HG02943 (cell line): ENCODE measurements around the gene SMURF2.
"Not testable (repeated sequence)": the region's sequence is repeated elsewhere in the genome, so short reads cannot be mapped to it uniquely, and the experiment has no call there.

ENCODE experiments used
- ATAC-seq: cut with Tn5 transposase; IDR thresholded peaks from one replicate; pipeline ENCODE4 v1.9.1; 2021; ENCODE audit warnings: mild to moderate bottlenecking, low read depth, moderate library complexity; ENCODE audit not compliant: unreplicated experiment

The SMURF2 gene

DNA sequence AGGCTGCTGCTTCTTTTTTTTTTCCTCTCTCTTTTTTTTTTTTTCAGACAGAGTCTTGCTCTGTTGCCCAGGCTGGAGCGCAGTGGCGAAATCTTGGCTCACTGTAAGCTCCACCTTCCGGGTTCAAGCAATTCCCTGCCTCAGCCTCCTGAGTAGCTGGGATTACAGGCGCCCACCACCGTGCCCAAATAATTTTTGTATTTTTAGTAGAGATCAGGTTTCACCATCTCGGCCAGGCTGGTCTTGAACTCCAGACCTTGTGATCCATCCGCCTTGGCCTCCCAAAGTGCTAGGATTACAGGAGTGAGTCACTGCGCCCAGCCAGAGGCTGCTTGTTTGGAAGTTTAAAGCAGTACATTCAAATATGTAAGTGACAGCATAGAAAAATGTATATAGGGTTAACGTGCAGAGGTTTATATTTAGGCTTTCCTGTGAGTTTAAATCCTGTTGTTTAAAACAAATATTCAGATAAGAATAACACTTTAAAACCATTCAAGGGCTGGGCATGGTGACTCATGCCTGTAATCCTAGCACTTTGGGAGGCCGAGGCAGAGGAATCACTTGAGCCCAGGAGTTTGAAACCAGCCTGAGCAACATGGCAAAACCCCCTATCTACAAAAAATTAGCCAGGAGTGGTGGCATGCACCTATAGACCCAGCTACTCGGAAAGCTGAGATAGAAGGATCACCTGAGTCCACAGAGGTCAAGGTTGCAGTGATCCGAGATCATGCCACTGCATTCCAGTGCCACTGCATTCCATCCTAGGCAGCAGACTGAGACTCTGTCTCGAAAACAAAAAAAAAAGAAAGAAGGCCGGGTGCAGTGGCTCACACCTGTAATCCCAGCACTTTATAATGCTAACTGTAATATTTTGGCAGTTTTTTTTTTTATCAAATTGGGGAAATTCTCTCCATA is 6.0 kb upstream of the SMURF2 start:
- ATAC-seq, result not testable (repeated sequence)

DNA sequence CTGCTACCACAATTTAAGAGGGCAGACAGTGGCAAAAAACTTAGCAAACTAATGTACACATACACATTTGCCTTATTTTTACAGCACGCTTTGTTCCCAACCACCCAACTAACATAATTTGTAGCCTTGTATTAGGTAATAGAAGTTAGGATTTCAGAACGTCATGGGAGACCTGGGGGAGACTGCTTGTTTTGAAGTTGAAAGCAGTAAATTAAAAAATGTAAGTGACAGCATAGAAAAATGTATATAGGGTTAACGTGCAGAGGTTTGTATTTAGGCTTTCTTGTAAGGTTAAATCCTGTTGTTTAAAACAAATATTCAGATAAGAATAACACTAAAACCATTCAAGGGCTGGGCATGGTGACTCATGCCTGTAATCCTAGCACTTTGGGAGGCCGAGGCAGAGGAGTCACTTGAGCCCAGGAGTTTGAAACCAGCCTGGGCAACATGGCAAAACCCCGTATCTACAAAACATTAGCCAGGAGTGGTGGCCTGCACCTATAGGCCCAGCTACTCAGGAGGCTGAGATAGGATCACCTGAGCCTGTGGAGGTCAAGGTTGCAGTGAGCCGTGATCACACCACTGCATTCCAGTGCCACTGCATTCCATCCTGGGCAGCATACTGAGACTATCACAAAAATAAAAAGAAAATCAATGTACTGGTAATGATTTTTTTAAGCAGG is 2.3 kb upstream of the SMURF2 start:
- ATAC-seq, result not testable (repeated sequence)

DNA sequence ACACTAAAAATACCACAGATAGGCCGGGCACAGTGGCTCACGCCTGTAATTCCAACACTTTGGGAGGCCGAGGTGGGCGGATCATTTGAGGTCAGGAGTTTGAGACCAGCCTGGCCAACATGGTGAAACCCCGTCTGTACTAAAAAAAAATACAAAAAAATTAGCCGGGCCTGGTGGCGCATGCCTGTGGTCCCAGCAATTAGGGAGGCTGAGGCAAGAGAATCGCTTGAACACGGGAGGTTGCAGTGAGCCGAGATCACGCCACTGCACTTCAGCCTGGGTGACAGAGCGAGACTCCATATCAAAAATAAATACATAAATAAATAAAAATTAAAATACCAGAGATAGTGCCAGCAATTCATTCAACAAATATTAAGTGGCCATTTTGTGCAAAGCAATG is 1.7 kb upstream of the SMURF2 start:
- ATAC-seq, result not testable (repeated sequence)

DNA sequence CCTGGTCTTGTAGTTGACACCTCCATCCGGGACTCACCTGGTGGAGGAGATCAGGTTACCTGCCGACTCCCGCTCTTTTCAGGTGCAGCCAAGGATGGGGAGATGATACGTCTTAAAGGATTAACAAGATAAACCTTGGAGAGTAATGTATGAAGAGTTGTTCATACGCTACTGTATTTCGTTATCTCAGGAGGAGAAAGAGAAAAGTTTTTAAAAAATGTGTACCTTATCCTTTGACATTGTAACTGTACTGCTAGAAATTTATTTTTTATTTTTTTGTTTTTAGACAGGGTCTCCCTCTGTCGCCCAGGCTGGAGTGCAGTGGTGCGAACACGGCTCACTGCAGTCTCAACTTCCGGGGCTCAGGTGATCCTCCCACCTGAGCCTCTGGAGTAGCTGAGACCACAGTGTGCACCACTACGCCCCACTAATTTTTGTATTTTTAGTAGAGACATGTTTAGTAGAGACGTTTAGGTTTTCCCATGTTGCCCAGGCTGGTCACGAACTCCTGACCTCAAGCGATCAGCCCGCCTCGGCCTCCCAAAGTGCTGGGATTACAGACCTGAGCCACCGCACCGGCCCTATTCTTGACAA is 764 bp upstream of the SMURF2 start:
- ATAC-seq, result no peak

DNA sequence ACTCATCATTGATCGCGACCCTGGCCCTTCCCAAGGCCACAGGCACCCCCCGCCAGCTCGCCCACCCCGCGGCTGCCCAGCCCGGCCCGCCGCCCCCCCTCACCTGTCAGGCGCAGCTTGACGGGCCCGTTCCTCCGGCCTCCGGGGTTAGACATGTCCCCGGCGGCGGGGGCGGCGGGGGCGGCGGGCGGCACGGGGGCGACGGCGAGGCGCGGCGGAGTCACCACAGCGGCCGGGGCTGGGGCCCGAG is 456 bp downstream of the SMURF2 start:
- ATAC-seq, result peak; percentile 29

DNA sequence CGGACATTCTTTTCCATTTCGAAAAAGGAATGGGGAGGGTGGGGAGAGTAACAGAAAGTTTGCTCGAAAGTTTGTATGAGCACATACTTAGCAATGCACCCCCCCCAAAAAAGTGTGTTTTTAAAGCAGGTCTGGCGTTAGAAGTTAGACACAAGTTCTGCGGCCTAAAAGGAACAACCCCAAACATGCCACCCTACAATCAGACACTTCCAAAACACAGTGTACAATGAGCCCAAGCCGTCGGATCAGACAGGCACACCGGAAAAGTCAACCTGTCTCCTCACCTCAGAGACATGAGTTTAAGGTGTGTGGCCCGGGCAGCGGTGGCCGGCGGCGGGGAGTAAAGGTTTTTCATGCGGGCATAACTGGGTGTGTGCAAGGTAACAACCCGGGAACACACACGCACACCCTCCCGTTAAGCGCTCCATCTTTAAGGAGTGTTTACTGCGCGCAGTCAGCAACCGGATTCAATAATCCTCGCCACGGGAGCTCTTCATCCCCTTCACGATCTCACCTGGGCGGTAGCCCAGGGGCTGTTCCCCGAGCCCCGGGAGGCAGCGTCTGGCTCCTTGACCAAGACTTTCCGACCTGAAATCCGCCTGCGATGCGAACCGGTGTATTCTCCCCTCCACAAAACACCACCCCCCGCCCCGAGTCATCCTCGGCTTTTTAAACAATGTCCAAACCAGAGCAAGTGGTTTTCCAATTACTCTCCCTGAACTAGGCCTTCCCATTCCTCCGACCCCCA is 955 bp downstream of the SMURF2 start:
- not testable (repeated sequence) for ATAC-seq

DNA sequence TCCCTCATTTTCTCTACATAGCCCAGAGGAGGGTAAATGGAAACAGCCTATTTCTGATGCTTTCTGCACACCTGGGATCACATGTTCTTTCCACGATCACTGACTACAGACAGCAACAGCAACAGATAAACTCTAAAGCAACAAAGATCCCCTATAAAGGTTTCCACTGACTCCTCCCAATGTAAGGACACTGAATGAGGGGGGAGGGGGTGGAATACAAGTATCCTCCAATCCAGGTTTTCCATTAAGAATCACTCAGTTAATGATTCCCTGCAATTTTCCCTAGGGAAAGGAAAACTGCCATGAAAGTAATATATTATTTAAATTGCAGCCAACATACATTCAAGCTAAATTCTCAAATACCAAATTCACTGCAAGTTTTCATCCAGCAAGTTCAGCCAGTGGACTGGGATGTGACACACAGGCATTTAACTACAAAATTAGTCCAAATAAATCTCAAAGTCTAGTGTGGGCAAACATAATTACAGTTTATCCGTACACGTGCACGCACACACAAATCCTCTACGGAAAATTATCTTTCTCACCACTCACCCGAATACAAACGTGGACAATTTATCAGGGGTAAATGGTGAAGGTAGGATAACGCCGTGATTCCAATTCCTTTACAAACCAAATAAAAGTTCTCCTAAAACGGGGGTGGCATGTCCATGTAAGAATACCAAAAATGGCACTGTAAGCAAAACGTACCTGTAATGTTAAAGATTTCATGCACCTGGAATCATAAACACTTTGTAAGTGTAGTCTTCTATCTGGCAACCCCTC is 1.7 kb downstream of the SMURF2 start:
- ATAC-seq, result not testable (repeated sequence)

DNA sequence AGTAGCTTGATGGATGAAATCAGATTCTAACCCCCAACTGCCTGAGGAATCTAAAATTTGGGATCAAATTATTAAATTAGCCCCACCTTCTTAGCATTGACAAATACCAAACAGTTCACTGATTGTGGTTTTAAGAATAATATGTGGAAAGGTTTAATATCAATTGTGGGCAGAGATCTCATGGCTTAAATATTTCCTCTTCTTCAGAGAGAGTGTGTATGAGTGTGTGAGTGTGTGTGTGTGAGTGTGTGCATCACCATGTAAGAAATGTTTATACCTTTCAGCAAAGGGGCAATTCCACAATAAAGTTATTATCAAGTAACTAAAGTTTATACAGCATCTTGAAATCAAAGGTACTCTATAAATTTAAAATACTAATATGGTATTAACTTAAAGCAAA is 3.2 kb downstream of the SMURF2 start:
- no peak for ATAC-seq

DNA sequence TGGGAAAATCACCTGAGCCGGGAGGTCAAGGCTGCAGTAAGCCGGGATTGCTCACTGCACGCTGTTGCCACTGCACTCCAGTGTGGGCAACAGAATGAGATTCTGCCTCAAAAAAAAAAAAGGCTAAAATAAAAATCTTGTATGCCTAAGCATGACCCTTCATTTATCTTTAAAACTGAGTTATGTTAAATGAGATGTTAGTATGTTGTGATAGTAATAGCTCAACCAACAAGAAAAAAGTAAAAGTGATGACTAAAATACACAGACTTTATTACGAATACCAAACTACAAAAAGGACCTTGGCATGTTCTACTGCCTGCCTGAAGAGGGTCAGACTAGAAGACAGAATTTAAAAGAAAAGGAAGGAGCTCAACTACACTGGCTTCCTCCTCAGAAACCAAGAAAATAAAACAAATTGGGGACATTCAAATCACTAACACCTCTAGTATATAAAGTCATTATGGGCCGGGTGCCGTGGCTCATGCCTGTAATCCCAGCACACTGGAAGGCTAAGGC is 4.4 kb downstream of the SMURF2 start:
- ATAC-seq, result no peak

DNA sequence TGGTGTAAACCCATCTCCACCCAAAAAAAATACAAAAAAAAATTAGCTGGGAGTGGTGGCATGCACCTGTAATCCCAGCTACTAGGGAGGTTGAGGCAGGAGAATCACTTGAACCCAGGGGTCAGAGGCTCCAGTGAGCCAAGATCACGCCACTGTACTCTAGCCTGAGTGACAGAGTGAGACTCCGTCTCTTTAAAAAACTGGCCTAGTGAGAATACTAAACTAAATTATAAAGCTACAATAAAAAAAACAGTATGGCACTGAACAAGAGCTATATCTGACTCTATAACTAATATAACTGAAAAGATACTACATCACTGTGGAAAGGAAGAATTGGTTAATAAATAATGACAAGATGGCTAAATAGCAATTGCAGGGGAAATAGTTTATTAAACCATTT is 6.4 kb downstream of the SMURF2 start:
- no peak for ATAC-seq

DNA sequence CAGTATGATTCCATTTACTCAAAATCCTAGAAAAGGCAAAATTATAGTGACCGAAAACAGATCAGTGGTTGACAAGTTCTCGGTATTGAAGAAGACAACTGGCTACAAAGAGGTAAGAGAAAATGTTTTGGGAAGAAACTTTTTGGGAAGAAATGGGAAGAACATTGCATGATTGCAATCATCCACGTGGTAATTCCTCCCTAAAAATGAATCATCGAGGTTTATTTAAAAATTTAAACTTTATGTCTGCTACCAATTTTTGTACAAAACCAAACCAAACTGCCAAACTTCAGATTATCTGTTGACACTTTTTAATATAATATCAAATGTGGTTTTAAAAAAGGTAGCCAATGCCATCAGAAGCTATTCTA is 8.1 kb downstream of the SMURF2 start:
- no peak for ATAC-seq

DNA sequence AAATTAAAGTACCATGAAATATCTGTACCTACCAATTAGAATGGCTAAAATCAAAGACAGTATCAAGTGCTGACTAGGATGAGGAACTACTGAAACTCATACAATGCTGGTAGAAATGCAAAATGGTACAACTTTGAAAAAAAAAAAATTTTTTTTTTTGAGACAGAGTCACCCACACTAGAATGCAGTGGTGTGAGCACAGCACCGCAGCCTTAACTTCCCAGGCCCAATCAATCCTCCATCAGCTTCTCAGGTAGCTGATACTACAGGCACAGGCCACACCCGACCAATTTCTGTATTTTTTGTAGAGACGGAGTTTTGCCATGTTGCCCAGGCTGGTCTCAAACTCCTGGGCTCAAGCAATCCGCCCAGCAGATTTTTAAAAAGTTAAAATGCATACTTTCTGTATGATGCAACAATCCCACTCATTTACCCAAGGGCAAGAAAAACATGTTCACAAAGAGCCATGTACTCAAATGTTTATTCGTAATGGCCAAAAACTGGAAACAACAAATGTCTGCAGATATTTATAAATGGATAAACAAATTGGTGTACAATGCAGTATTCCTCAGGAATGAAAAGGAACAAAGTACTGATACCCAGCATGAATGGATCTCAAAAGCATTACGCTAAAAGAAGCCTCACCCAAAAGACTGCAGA is 8.7 kb downstream of the SMURF2 start:
- ATAC-seq, result no peak

DNA sequence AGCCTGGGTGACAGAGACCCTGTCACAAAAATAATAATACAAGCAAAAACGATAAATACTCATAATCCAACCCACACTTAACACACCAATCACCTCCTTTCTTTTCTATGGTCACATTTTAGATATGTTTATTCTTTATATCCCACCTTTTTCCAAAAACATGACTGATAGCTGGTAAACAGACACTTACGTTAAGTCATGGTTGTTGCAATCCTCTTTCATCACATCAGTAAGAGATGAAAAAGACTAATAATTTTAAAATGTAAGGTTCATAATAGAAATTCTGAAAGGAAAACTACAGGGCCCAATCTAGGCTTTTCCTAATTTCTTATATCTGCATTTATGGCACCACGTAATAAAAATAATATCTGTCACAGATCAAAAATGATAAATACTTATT is 10.2 kb downstream of the SMURF2 start:
- no peak for ATAC-seq

DNA sequence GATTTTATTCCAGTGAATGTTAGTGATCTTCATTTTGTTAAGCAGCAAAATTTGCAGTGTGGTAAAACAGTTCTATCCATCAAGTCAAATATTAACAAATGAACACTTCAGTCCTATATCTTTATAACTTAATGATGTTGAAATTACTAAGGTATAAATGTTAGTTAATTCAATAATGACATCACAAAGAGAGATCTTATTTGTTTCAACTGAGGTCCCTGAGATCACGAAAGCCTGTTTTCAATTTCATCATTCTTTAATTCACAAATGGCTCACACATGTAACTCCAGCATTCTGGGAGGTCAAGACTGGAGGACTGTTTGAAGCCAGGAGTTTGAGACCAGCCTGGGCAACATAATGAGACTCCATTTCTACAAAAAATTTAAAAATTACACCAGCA is 13.9 kb downstream of the SMURF2 start:
- ATAC-seq, result no peak

DNA sequence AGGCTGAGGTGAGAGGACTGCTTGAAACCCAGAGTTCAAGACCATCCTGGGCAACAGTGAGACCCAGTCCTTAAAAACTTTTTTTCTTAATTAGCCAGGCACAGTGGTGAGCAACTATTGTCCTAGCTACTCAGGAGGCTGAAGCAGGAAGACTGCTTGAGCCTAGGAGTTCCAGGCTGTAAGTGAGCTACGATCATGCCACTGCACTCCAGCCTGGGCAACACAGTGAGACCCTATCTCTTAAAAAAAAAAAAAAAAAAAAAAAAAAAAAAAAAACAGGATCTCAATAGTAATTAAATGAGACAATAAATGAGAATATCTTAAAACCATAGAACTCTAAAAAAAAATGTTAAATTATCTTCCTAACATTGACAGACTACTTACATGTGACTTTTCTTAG is 14.3 kb downstream of the SMURF2 start:
- no peak for ATAC-seq

DNA sequence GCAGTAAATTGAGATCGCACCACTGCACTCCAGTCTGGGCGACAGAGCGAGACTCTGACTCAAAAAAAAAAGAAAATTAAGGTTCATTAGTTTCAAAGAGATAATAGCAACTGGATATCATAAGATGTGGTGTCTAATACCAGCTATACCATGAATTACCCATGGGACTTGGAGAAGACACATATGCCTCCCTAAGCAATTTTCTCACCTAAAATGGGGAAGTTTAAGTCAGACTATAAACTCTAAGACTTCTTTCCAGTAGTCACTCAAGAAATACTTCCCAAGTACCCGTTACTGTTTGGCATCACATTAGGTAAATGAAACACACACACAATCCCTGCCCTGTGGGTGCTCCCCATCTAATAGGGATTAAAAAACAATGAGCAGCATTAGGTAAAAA is 22.6 kb downstream of the SMURF2 start:
- no peak for ATAC-seq

DNA sequence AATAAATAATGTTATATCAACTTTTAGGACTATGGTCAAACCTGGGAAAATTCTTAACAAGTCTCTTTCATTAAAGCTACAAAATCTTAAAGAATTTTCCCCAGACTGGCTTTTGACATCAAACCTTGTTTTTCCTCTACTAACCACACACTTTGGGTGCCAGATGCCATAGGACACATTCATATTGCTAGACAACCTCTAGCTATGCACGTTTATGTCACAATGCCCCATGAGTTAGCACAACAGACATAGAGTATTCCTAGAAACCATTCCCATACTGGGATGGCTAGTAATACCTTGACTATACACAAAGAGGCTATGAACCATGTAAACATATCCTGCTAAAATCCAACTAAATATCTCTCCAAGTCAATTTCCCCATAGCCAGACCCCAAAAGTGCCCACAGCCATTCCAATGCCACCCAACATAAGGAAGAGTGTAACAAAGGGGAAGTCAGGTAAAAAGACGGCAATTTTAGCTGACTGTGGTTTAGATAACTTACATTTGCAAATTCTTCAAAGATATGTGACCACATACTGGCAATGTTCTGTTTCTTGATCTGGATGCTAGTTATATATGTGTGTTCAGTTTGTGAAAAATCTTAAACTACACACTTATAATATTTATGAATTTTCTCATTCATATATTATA is 23.4 kb downstream of the SMURF2 start:
- ATAC-seq, result no peak

DNA sequence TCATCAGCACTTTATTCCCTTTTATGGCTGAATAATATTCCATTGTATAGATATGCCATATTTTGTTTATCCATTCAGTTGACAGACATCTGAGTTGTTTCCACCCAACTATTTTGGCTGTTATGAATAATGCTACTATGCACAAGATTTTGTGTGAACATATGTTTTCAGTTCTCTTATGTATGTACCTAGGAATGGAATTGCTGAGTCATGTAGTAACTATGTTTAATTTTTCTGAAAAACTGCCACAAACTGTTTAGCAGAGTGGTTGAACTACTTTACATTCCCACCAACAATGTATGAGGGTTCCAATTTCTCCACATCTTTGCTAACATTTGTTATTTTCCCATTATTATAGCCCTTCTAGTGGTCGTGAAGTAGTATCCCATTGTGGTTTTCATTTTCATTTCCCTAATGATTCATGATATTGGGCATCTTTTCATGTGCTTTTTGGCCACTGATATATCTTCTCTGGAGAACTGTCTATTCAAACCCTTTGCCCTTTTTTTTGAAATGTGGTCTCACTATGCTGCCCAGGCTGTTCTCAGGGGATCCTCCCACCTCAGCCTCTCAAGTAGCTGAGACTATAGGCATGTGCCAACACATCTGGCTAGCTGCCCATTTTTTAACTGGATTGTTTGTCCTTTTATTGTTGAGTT is 26.3 kb downstream of the SMURF2 start:
- ATAC-seq, result no peak

DNA sequence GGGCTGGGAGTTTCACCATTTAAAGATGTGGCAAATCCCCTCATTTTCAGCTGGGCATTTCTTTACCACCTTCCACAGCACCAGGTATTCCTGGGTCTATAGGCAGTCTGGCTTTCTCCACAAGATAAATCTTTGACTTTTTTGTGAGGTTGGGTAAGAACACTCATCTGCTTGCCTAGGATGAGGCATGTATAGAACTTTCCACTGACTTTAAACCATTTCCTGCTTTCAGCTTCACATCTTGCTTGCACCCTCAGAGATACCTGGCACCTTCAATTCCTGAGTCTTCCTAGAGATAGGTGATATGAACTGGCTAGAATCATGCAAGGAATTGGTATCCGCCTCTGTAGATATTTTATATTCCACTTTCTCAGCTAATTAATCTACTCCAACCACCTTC is 27.9 kb downstream of the SMURF2 start:
- ATAC-seq, result no peak
